Stimulated activated CD8-positive, alpha-beta memory T cell treated with anti-CD3 and anti-CD28 coated beads, Interleukin-7, amount 100 ng/mL, for 48 hours (primary cell): ENCODE data around the gene SORL1.
"Not testable (repeated sequence)": the region's sequence is repeated elsewhere in the genome, so short reads cannot be mapped to it uniquely, and the experiment has no call there.

Experiments
- DNase-seq, 2 donors: peaks; one replicate each; pipeline ENCODE4 v3.0.0-alpha.2; 2020; ENCODE audit warnings: low read depth in 1 of 2; ENCODE audit errors: extremely low read depth in 1 of 2

The SORL1 gene

GRCh38 chr11:121497176-121497998 is 45.3 kb downstream of the SORL1 start:
- DNase-seq = no peak

GRCh38 chr11:121499405-121499804 is 47.3 kb downstream of the SORL1 start:
- no peak for DNase-seq

DNA sequence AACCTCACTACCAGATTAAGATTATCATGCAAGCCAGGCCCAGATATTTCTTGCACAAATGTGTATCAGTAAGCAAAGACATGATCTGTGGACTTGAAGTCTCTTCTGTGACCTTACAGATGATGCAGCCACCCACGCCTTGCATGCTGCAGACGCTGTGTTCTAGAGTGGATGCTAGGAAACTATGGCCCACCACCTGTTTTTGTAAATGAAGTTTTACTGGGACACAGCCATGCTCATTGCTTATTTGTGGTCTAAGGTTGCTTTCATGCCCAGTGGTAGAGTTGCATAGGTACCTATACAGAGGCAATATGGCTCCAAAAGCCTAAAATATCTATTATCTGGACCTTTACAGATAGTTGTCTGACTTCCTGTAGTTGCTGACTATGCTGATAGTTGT is 48.2 kb downstream of the SORL1 start:
- no peak for DNase-seq

GRCh38 chr11:121500717-121501116 is 48.6 kb downstream of the SORL1 start:
- DNase-seq = no peak

- no peak for DNase-seq
Measured at GRCh38 chr11:121503051-121503450, 50.9 kb downstream of the SORL1 start.

- not testable (repeated sequence) for DNase-seq
Measured at GRCh38 chr11:121506237-121506636, 54.1 kb downstream of the SORL1 start.

DNA sequence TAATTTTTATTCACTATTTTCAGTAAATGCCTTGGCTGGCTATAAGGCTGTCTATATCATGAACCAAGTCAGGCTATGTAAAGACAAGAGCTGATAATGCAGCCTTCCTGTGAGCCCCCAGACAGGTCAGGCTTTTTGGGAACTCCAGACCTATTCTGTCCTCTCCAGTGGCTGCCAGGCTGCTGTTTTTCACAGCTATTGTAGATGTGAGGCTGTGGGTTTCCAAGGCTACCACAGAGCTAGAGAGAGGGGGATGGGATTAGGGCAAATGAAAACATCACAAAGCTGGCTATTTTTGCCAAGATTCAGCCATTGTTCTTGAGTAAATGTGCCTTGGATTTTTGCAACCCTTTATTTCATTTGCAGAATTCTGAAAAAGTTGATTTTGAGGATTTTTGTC is 56.3 kb downstream of the SORL1 start:
- no peak for DNase-seq

DNA sequence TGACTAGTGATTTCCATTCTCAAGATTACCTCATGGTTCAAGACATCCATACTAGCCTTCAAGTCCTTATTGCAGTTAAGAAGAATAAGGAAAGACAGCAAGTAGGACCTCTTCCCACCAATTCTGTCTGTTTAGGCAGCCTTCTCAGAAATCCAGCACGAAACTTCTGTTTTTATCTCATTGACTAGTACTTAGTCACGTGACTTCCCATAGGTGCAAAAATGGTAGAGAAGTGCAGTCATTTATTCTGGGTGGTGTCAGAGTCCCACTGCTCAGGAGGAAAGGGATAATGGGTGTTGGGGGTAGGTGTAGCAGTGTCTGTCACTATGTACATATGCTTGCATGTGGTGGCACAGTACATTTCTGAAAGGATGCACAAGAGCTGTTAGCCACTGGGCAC is 58.3 kb downstream of the SORL1 start:
- DNase-seq = no peak

DNA sequence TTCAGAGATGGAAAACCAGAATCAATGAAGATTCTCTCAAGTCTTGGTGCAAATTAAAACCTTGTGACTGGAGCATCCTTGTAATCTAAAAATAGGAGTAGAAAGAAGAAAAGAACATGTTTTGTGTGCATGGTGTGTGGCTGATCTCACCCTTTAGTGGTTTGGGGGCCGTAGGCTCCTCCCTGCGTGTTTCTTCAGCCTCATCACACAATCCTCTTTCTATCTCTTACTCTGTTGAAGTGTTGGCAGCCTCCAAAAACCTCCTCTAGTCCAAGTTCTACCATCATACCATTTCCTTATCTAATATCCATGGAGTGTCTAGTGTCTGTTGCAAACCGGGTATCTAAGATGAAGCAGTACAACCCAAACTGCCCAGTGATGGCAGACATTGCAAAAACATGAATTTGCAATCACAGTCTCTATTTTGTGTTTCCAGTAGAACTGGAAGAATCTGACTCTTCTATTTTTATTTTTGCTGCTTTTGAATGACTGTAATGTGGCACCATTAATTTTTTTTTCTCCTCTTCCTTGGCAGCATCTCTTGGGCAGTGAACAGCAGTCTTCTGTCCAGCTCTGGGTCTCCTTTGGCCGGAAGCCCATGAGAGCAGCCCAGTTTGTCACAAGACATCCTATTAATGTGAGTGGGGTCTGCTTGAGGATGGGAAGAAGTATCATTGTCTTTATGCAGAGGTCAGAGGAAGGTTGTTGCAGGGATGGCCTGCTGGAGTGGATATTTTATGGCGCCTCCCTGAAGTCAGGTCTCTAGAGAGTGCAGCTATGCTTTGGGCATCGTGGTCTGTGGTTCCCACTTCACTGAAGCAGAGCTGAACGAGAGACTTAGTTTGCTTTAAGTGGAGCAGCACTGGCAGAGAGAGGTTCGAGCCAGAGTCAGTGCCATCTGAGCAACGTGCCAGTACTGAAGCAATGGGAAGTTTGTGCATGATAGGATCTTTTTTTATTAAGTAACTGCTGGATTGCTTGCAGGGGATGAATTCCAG is 60.7 kb downstream of the SORL1 start:
- no peak for DNase-seq

DNA sequence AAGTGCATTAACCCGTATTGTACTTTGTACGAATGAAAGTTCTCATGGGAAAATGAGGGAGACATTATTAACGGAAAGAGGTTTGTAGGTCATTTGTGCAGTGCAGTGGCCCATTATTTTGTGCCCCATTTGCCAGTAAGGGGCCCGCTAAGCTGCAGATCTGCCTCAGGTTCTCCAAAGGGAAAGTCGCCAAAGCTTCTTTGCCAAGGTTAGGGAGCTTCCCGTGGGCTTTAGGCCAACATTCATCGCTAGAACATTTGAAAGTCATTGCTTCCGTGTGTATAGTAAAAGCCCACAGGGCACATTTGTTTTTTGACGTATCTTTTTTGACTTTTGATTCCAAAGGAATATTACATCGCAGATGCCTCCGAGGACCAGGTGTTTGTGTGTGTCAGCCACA is 61.7 kb downstream of the SORL1 start:
- no peak for DNase-seq

DNA sequence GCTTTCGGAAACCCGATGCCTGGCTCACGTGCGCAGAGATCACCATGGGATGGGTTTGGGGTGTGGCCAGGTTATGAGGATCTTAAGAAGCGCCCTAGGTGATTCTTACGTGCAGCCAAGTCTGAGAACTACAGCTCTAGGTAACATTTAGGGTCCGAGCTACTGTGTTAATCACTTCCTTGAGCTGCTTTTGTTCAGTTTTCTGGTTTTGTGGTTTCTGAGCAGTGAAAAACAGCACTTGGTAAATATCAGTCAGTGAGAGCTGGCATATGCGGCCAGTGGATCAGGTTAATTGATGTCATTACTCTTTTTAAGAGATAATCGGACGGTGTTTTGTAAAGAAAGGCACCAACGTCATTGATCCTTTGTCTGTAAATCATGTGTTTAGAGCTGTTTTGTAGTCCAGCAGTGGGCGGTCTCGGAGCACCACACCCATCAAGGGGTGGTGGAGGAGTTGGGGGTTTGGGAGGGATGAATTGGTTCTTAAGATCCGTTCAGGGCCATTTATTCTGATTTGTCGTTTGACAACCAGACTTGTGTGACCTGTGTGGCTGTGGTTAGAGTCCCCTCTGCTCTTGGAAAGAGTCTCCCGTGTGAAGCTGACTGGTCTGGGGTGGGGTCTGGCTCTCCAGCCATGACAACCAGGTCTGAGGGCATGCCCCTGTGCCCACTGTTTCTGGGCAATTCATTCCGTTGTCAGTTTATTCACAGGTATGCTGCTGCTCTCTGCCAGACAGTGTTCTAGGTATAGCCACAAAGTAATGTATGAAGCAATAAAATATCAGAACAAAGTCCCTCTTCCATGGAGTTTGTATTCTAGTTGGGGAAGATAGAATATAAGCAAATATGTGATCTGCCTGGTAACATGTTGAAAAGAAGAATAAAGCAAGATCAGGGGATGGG is 62.6 kb downstream of the SORL1 start:
- no peak for DNase-seq

DNA sequence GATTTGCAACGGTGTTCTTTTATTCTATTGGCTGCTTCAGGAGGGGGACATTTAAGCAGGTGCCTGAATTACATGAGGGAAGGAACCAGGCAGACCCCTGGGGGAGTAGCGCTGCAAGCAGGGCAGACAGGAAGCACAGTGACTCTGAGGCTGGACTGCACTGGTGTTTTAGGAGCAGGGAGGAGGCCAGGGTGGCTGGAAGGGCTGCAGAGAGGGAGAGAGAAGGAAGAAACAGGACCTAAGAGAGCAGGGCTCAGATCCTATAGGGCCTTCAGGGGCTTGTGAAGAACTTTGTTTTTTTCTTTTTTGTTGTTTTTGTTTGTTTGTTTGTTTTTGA is 63.2 kb downstream of the SORL1 start:
- DNase-seq = no peak

GRCh38 chr11:121517996-121518395 is 65.9 kb downstream of the SORL1 start:
- DNase-seq = no peak

DNA sequence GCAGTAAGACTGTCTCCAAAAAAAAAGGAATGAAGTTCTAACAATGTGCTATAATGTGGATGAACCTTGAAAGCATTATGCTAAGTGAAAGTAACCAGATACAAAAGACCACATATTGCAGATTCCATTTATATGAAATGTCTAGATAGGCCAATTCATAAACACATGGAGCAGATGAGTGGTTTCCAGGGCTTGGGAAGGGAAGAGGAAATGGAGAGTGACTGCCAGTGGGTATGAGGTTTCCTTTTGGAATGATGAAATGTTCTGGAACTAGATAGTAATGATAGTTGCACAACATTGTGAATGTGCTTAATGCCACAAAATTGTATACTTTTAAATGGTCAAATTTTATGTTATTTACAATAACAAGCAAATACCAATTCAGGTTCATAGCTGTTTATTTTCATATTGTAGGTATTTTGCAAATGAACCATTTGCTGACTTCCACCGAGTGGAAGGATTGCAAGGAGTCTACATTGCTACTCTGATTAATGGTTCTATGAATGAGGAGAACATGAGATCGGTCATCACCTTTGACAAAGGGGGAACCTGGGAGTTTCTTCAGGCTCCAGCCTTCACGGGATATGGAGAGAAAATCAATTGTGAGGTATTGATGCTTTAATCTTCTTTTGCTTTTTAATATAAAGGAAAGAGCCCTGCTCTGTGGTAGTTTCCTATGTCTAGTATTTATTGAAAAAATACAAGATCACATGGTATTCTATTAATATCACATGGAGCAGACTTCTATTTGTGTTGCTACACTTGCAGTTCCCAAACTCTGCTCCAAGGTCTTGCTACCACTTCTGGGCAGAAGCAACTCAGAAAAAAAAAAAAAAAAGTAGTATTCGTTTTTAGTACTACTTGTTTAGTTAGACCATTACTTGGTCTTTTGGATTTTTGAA is 68.4 kb downstream of the SORL1 start:
- DNase-seq = no peak

- DNase-seq = no peak
Measured at GRCh38 chr11:121521145-121522042, 69.3 kb downstream of the SORL1 start.

- no peak for DNase-seq
Measured at GRCh38 chr11:121522043-121522941, 70.2 kb downstream of the SORL1 start.

- DNase-seq = no peak
Measured at GRCh38 chr11:121523581-121524232, 71.6 kb downstream of the SORL1 start.
